Neural progenitor cell (in vitro differentiated cells): ENCODE results near the gene RASL11B. TPM values are rescaled to one million over a fixed set of nuclear protein-coding genes. Genes with fewer than 3 reads are reported as not detected.

ENCODE experiments used
- DNase-seq: peaks from one replicate; pipeline ENCODE4 v3.0.0-alpha.2; 2016; ENCODE audit warnings: low spot score
- H2AFZ ChIP-seq: fragments of 200-600 bp; sonication (generic); replicated peaks from 2 replicates; pipeline ENCODE4 v1.6.1; 2016; ENCODE audit warnings: antibody characterized with exemption
- H3F3A ChIP-seq: fragments of 200-600 bp; sonication (generic); 2 replicates; pipeline ENCODE4 v1.6.1; 2016; ENCODE audit warnings: antibody characterized with exemption, low read depth
- H3K27ac ChIP-seq: fragments of 200-600 bp; sonication (generic); 2 replicates; pipeline ENCODE4 v1.5.1; 2016; ENCODE audit warnings: mild to moderate bottlenecking
- H3K27me3 ChIP-seq: fragments of 200-600 bp; sonication (generic); 2 replicates; pipeline ENCODE4 v1.6.1; 2016; ENCODE audit warnings: mild to moderate bottlenecking, moderate library complexity
- H3K36me3 ChIP-seq: fragments of 200-600 bp; sonication (generic); 2 replicates; pipeline ENCODE4 v1.5.1; 2016
- H3K4me1 ChIP-seq: fragments of 200-600 bp; sonication (generic); 2 replicates; pipeline ENCODE4 v1.6.1; 2016; ENCODE audit warnings: mixed run types
- H3K4me2 ChIP-seq: fragments of 200-600 bp; sonication (generic); 2 replicates; pipeline ENCODE4 v1.6.1; 2016
- H3K4me3 ChIP-seq: fragments of 200-600 bp; sonication (generic); 2 replicates; pipeline ENCODE4 v1.5.1; 2016
- H3K79me2 ChIP-seq: fragments of 200-600 bp; sonication (generic); 2 replicates; pipeline ENCODE4 v1.6.1; 2016; ENCODE audit warnings: low read depth
- H3K9ac ChIP-seq: fragments of 200-600 bp; sonication (generic); 2 replicates; pipeline ENCODE4 v1.6.1; 2016
- H3K9me3 ChIP-seq: fragments of 200-600 bp; sonication (generic); 2 replicates; pipeline ENCODE4 v1.5.1; 2016; ENCODE audit warnings: low read depth
- H4K20me1 ChIP-seq: fragments of 200-600 bp; sonication (generic); 2 replicates; pipeline ENCODE4 v1.6.1; 2016; ENCODE audit warnings: low read depth
- H3K27ac Mint-ChIP-seq: 3 replicates; pipeline ENCODE4 v1.8.0; 2021; ENCODE audit warnings: mixed read lengths
- H3K27me3 Mint-ChIP-seq: 2 replicates; pipeline ENCODE4 v1.8.0; 2022; ENCODE audit warnings: low read depth, mild to moderate bottlenecking, inconsistent platforms, moderate library complexity, mixed read lengths; ENCODE audit not compliant: insufficient read depth
- H3K36me3 Mint-ChIP-seq: 3 replicates; pipeline ENCODE4 v1.8.0; 2021; ENCODE audit warnings: mixed read lengths
- H3K4me1 Mint-ChIP-seq: 3 replicates; pipeline ENCODE4 v1.8.0; 2021; ENCODE audit warnings: mixed read lengths
- H3K4me3 Mint-ChIP-seq: 3 replicates; pipeline ENCODE4 v1.8.0; 2021; ENCODE audit warnings: mild to moderate bottlenecking, moderate library complexity, mixed read lengths
- H3K9me3 Mint-ChIP-seq: 3 replicates; pipeline ENCODE4 v1.8.0; 2020; ENCODE audit warnings: mixed read lengths
- EZH2 ChIP-seq: fragments of 200-600 bp; sonication (generic); IDR thresholded peaks from 2 replicates; pipeline ENCODE4 v1.6.1; 2017; ENCODE audit warnings: antibody characterized with exemption, mild to moderate bottlenecking, moderate library complexity
- EZH2phosphoT487 ChIP-seq: fragments of 200-600 bp; sonication (generic); IDR thresholded peaks from 2 replicates; pipeline ENCODE4 v1.6.1; 2017; ENCODE audit warnings: antibody characterized with exemption
- total RNA-seq: library from RNA; depleted of rRNA; stranded (reverse); fragments of >200 nt; gene quantifications from 2 replicates; pipeline ENCODE4 v1.2.3, GENCODE V29; 2015; ENCODE audit warnings: low replicate concordance
- TF ChIP-seq, protein P1 (sequence below): fragments of 200-600 bp; sonication (generic); IDR thresholded peaks from 2 replicates; pipeline ENCODE4 v1.5.1; 2017; ENCODE audit warnings: antibody characterized with exemption, mild to moderate bottlenecking

Gene RASL11B
- total RNA-seq, 1 donor from 2014 or later = 10.1 TPM

DNA sequence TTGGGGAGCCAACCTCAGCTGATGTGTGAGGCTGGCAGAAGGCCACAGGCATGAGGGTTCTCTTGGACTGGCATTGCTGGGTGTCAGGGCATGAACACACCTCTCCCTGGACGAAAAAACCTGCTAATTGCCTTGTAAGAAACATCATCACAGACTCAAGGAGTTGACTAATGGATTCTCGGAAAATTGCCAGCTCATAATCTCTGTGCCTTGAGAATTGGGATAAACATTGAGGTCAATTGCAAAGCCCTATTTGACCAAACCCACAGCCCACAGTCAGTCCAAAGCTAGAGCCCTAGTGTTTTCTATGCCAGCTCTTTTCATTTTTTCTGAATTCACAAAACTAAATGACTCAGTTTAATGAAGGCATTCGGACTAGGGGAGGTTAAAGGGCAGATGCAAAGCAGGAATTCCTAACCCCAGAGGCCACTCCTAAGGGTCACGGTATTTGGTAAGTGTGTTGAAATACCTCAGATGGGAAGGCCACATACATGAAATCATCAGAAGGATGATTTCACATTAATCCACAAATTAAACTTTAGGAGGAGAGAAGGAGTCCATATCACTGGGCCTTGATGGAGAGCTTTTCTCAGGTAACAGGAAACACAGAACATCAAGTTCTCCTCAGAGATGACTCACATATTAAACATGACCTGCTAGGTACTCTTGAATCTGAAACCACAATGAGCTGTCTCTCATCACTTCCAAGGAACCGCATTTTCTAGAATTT is 39.0 kb upstream of the RASL11B start:
- DNase-seq = no peak
- H3K4me1 Mint-ChIP-seq = peaks cover 31% of the 10 kb centered on the region
- no peak overlapping the region for H3K27ac Mint-ChIP-seq
- Histone ChIP-seq H3K4me2 (no peak overlapping the region), H3K9ac (no peak overlapping the region), H3K27me3 (no peaks in the 10 kb centered on the region), H4K20me1 (no peaks in the 10 kb centered on the region), H3K36me3 (no peaks in the 10 kb centered on the region), H3K4me3 (no peak overlapping the region), H3K27ac (no peak overlapping the region), H3K79me2 (no peaks in the 10 kb centered on the region), H3F3A (no peaks in the 10 kb centered on the region), H3K4me1 (peaks cover 4% of the 10 kb centered on the region), H3K9me3 (no peaks in the 10 kb centered on the region), H2AFZ (no peak overlapping the region)
- H3K4me3 Mint-ChIP-seq = no peak overlapping the region
- TF ChIP-seq EZH2phosphoT487 (no peak), EZH2 (no peak)
- TF ChIP-seq, protein P1, sequence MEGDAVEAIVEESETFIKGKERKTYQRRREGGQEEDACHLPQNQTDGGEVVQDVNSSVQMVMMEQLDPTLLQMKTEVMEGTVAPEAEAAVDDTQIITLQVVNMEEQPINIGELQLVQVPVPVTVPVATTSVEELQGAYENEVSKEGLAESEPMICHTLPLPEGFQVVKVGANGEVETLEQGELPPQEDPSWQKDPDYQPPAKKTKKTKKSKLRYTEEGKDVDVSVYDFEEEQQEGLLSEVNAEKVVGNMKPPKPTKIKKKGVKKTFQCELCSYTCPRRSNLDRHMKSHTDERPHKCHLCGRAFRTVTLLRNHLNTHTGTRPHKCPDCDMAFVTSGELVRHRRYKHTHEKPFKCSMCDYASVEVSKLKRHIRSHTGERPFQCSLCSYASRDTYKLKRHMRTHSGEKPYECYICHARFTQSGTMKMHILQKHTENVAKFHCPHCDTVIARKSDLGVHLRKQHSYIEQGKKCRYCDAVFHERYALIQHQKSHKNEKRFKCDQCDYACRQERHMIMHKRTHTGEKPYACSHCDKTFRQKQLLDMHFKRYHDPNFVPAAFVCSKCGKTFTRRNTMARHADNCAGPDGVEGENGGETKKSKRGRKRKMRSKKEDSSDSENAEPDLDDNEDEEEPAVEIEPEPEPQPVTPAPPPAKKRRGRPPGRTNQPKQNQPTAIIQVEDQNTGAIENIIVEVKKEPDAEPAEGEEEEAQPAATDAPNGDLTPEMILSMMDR = no peak
- no peaks in the 10 kb centered on the region for H3K36me3 Mint-ChIP-seq
- peaks cover 7% of the 10 kb centered on the region for H3K27me3 Mint-ChIP-seq
- no peaks in the 10 kb centered on the region for H3K9me3 Mint-ChIP-seq

DNA sequence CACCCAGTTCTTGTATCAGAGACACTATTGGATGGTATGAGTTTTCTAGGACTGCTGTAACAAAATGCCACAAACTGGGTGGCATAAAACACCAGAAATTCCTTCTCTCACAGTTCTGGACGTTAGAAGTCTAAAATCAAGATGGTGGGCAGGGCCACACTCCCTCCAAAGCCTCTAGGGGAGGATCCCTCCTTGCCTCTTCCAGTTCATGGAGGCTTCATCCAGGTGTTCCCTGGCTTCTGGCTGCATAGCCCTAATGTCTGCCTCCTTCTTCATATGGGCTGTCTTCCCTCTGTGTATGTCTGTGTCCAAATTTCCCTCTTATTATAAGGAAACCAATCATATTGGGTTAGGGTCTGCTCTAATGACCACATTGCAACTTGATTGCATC is 38.4 kb upstream of the RASL11B start:
- Histone ChIP-seq H3K79me2 (no peaks in the 10 kb centered on the region), H2AFZ (no peak overlapping the region), H3K27ac (no peak overlapping the region), H3K9ac (no peak overlapping the region), H3K27me3 (no peaks in the 10 kb centered on the region), H3K4me1 (peaks cover 4% of the 10 kb centered on the region), H3F3A (no peaks in the 10 kb centered on the region), H4K20me1 (no peaks in the 10 kb centered on the region), H3K4me3 (no peak overlapping the region), H3K9me3 (no peaks in the 10 kb centered on the region), H3K36me3 (no peaks in the 10 kb centered on the region), H3K4me2 (no peak overlapping the region)
- Mint-ChIP-seq H3K36me3 (no peaks in the 10 kb centered on the region), H3K4me1 (peaks cover 31% of the 10 kb centered on the region), H3K27me3 (peaks cover 7% of the 10 kb centered on the region), H3K9me3 (no peaks in the 10 kb centered on the region), H3K4me3 (no peak overlapping the region), H3K27ac (peak overlapping the region; percentile 95)
- no peak for TF ChIP-seq EZH2
- TF ChIP-seq, protein P1 = no peak
- no peak for TF ChIP-seq EZH2phosphoT487
- DNase-seq = no peak

DNA sequence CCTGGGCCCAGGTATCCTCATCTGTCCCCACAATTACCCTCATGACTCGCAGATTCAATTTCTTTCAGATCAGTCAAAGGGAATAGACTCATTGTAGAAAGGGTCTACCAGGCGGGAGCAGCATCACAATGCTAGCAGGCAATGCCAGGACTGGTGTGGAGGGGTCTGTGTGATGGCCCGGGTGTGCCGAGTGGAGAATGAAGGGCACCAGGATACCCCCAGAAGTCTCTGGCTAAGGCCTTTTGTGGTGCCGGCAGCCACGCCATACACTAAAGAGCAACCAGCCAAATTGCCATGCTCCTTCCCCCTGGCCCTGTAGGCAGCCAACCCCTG is 37.9 kb upstream of the RASL11B start:
- Mint-ChIP-seq H3K9me3 (no peaks in the 10 kb centered on the region), H3K4me1 (peaks cover 31% of the 10 kb centered on the region), H3K4me3 (no peak overlapping the region), H3K36me3 (no peaks in the 10 kb centered on the region), H3K27ac (peak overlapping the region; percentile 95), H3K27me3 (peaks cover 7% of the 10 kb centered on the region)
- no peak overlapping the region for H3K4me2 ChIP-seq
- no peaks in the 10 kb centered on the region for H3F3A ChIP-seq
- no peak for TF ChIP-seq EZH2phosphoT487
- TF ChIP-seq EZH2 = no peak
- TF ChIP-seq, protein P1 = no peak
- peaks cover 4% of the 10 kb centered on the region for H3K4me1 ChIP-seq
- H3K9ac ChIP-seq = no peak overlapping the region
- no peaks in the 10 kb centered on the region for H4K20me1 ChIP-seq
- H3K27me3 ChIP-seq = no peaks in the 10 kb centered on the region
- H3K27ac ChIP-seq = no peak overlapping the region
- no peak overlapping the region for H2AFZ ChIP-seq
- H3K79me2 ChIP-seq = no peaks in the 10 kb centered on the region
- no peak overlapping the region for H3K4me3 ChIP-seq
- H3K9me3 ChIP-seq = no peaks in the 10 kb centered on the region
- DNase-seq = no peak
- no peaks in the 10 kb centered on the region for H3K36me3 ChIP-seq
